ENCODE results near the gene MACF1.

The MACF1 gene

GRCh38 chr1:39297551-39297950, 93.1 kb downstream of the MACF1 start:
- no peak for DNase-seq (ENCODE audit: low read depth)

- DNase-seq (ENCODE audit: low read depth) = no peak
Measured at GRCh38 chr1:39301606-39302005, 97.1 kb downstream of the MACF1 start.

DNA sequence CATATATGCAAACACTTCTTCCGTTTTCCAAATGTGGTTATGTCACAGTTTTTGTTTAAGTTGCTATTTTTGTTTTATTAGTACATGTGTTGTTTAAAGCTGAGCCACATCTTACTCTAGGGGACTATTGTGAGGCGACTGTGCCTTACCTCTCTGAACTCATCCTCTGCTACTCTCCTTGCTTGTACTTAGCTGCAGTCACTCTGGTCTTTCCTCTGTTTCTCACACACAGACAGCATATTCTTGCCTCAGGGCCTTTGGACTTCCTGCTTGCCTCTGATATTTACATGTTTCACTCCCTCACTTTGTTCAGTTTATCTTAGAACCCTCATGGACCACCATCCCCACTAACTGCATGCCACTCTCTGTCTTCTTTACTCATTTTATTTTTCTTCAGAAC, 101.1 kb downstream of the MACF1 start:
- no peak for DNase-seq (ENCODE audit: low read depth)

GRCh38 chr1:39310015-39310414, 105.5 kb downstream of the MACF1 start:
- no peak for DNase-seq (ENCODE audit: low read depth)

DNA sequence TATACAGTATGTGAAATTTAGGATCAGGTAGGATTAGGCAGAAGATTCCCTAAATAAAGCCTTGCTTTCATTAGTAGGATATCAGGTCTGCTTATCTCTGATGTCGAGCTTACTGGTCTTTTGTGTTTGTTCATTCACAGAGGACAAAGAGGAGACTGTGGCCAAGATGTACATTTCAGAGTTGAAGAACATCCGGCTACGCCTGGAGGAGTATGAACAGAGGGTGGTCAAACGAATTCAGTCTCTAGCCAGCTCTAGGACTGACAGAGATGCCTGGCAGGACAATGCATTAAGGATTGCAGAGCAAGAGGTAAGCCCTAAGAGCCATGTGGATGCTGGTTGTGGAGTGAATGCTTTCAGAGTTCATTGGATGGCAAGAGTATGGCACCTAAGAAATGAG, 106.2 kb downstream of the MACF1 start:
- no peak for DNase-seq (ENCODE audit: low read depth)

DNA sequence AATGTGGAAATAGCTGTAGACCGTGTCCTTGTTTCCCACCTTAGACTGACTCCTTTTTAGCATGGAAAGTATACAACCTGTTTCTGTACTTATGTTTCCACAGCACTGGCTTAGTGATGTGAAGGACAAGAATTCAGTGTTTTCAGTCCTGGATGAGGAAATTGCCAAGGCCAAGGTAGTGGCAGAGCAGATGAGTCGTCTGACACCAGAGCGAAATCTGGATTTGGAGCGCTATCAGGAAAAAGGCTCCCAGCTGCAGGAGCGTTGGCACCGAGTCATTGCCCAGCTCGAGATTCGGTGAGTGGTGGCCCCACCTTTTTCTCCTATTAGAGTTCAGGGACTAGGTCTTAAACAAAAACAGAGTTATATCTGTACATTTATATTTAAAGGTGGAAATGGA, 112.6 kb downstream of the MACF1 start:
- DNase-seq (ENCODE audit: low read depth) = no peak

DNA sequence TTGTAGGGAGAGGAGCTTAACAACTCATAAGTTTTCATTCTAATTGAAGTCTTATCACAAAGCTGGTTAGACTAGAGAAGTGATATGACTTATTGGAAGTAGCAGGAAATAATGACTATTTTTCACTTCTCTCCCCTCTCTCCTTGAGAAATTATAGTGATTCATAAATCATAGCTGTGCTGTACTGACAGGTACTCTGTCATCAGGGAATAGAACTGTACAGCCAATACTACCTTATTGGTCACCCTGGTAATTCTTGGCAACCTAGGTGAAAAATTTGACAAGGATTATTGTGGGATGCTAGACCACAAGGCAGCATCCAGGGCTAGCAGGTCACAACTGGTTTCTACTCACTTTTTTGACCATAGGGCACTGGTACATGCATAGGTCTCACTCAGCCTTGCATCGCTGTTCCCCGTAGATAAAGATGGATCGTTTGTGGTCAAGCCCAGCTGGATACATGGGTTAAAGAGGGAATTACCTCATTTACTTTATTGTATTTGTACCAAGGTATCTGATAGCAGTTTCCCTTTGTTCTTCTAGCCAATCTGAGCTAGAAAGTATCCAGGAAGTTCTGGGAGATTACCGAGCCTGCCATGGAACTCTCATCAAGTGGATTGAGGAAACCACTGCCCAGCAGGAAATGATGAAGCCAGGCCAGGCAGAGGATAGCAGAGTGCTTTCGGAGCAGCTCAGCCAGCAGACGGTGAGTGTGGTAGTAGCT, 113.6 kb downstream of the MACF1 start:
- no peak for DNase-seq (ENCODE audit: low read depth)

- DNase-seq (ENCODE audit: low read depth) = no peak
Measured at GRCh38 chr1:39321979-39322378, 117.5 kb downstream of the MACF1 start.

- DNase-seq (ENCODE audit: low read depth) = no peak
Measured at GRCh38 chr1:39322431-39322830, 117.9 kb downstream of the MACF1 start.

DNA sequence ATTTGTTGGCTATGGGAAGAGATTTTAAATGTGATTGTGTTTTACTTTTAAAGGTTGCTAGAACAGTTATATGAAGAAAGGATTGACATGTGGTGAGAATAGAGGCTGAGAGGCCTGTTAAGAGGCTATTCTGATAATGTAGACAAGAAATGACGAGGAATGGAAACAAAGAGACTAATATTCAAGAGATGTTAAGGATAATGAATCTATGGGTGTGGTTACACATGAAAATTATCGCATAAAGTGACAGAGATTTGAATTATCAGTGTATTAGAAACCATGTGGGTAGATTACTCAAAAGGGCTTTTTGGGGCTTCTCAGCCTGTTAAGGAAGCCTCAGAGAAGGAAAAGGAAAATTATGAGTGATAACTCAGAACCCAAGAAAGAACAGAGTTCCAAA, 120.4 kb downstream of the MACF1 start:
- no peak for DNase-seq (ENCODE audit: low read depth)

DNA sequence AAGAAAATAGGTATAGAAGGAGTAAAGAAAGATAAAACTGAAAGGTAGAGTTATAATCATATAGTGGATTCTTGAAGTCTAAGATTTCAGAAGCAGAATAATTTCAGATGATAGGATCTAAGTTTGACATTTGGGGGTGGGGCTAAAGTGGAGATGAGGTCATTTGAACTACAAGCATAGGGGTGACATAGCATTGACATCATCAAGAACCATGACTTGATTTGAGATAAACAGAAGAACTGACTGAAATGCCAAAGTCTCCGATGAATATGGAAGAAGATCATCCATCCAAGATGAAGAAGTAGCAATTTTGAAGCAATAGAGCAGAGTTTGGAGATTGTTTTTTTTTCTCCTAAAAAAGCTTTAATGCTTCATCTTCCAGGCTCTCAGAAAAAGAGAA, 122.3 kb downstream of the MACF1 start:
- no peak for DNase-seq (ENCODE audit: low read depth)

GRCh38 chr1:39328095-39328494, 123.6 kb downstream of the MACF1 start:
- no peak for DNase-seq (ENCODE audit: low read depth)

DNA sequence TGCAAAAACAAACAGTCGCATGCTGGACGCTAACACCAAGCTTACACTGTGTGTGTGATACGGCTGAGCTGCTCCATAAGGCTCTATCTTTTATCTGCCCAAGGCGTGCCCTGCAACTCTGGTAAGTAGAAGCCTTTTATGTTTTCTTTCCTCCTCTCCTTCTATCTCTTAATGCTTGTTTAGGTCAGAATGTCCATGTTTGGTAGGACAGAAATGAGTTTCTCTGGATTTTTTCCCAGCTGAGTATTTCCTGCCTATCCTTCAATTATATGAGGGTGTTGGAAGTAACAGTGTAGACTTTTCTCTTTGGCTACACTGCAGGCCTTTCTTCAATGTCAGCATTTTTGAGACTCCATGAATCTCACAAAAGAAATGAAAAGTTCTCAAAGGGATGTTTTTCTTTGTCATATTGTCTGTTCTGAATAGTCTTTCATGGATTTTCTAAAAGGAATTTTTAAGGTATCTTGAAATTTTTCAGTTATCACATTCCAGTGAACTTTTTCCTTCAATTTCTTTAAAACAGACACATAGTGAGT, 124.2 kb downstream of the MACF1 start:
- DNase-seq (ENCODE audit: low read depth) = no peak

- no peak for DNase-seq (ENCODE audit: low read depth)
Measured at GRCh38 chr1:39331647-39332046, 127.2 kb downstream of the MACF1 start.

DNA sequence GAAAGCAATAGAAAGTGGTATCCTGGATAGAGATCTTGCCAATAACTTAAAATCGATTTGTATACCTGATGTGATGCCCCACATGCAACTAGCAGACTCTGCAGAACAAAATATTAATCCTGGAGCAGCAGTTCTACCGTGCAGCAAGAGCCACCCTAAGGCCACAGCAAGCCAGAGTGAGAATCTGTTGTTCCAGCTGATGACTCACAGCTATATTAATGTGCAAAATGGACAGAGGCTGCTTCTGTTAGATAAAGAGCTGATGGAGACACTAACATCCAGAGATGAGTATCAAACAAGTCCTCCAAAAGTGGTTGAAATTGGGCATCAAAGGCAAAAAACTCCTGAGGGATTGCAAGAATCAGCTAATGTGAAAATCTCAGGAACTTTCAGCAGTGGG, 127.8 kb downstream of the MACF1 start:
- peak; percentile 13 for DNase-seq (ENCODE audit: low read depth)

DNA sequence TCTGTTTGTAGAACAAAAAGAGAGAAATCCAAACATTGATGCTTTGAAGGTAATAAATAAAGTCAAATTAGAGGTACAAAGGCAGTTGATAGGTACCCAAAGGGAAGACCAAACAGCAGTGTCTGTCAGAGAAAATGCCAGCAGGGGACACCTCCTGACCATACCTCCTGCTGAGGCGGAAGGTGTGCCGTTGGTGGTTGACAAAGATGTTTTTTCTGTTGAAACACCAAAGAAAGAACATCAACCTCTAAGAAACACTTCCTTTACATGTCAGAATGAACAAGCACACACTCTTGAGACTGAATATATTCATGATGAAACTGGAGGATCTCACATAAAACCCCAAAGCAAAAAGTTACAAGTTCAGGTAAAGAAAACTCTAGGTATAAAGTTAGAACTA, 128.3 kb downstream of the MACF1 start:
- DNase-seq (ENCODE audit: low read depth) = no peak

- DNase-seq (ENCODE audit: low read depth) = no peak
Measured at GRCh38 chr1:39333296-39333695, 128.8 kb downstream of the MACF1 start.

DNA sequence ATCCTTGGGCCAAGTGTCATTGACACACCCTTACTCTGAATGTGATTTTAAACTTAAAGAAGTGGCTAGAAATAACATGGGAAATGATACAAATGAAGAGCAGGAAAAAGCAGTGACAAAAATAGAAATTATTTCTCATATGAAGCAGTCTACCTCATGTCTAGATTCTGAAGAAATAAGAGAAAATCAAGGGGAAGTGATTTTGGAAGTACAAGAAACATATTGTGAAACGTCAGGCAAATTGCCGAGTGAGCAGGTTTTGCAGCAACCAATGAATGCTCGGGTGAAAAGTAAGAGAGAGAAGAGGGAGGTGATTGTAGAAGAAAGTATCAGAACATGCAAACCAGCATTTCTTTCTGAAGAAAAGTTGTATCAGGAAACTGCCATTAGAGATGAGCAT, 130.7 kb downstream of the MACF1 start:
- no peak for DNase-seq (ENCODE audit: low read depth)

DNA sequence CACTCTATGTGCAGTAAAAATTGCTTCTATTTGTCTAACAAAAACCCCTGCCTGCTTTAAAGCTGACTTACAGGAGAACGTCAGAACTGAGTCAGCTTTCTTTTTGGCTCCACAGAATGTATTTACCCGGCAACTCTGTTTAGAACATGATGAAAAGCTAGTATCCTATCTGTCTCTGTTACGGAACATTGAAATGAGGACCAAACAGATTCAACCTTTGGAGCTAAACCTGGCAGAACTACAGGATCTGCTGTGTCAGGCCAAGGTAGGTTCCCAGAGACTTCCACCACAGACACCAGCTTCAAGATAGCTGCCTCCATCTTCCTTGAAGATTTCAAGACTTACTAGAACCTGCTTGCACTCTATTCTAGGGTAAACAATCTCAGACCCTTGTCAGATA, 132.6 kb downstream of the MACF1 start:
- DNase-seq (ENCODE audit: low read depth) = no peak

DNA sequence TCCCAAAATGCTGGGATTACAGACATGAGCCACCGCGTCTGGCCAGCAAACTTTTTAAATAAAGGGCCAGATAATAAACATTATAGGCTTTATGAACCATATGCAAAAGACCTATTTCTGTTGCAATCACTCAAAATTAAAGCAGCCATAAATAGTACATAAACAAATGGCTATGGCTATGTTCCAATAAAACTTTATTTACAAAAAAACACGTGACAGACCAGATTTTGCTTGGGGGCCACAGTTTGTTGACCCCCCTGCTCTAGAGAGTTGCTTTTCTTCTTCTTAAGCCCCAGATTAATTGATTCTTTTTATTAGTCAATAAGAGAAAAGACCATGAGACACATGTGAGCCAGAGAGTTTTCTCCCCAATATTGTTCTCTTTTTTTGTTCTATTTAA, 138.3 kb downstream of the MACF1 start:
- DNase-seq (ENCODE audit: low read depth) = no peak

DNA sequence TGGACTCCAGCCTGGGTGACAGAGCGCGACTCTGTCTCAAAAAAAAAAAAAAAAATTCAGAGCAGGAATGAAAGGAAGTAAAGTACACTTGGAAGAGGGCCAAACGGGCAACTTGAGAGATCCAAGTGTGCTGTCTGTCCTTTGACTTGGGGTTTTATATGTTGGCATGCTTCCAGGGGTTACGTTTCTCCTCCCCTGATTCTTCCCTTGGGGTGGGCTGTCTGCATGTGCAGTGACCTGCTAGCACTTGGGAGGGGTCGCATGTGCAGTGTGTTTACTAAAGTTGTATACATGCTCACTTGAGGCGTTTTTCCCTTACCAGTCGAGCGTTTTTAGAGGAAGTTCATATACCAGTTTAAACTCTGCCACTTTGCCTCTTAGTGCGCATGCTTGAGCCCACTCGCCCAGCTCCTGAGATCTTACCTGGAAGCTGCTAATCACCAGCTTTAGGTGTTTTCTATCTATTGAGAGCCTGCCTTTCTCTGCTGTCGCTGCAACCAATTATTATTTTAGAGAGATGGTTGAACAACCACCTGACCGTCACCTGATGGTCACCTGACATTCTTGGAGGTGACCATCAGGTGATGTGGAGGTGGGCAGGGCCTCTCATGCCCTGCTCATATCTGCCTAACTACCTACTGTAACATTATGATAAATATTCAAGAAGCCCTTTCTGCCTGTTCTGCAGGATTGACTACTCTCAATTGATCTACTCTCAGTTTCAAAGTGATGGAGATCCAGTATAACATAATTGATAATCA, 140.1 kb downstream of the MACF1 start:
- no peak for DNase-seq (ENCODE audit: low read depth)

GRCh38 chr1:39346872-39347271, 142.4 kb downstream of the MACF1 start:
- no peak for DNase-seq (ENCODE audit: low read depth)

GRCh38 chr1:39348278-39348677, 143.8 kb downstream of the MACF1 start:
- no peak for DNase-seq (ENCODE audit: low read depth)

DNA sequence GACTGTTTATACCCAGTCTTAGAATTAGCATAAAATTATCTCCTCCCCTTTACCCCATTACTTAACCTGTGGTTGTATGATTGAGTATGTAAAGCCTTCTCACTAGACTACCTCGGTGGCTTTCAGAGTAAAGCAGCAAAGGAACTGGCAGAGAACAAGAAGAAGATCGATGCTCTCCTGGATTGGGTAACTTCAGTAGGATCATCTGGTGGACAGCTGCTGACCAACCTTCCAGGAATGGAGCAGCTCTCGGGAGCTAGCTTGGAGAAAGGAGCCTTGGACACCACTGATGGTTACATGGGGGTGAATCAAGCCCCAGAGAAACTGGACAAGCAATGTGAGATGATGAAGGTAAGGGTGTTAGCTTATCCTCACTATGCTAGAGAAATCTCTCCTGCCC, 148.4 kb downstream of the MACF1 start:
- no peak for DNase-seq (ENCODE audit: low read depth)

Data from non-pigmented ciliary epithelial cell (primary cell).